Panc1 (cell line): ENCODE data around the gene BBX.

ENCODE experiments used
- POLR2AphosphoS5 ChIP-seq: IDR thresholded peaks from 2 replicates; pipeline ENCODE4 v1.6.1; 2012; ENCODE audit warnings: mild to moderate bottlenecking, low read depth, low read length, moderate library complexity
- SIN3A ChIP-seq: IDR thresholded peaks from 2 replicates; pipeline ENCODE4 v1.6.1; 2012; ENCODE audit warnings: low read depth, mild to moderate bottlenecking, low read length, moderate library complexity, borderline replicate concordance; ENCODE audit not compliant: insufficient read depth
- TCF7L2 ChIP-seq: IDR thresholded peaks from 2 replicates; pipeline ENCODE4 v1.6.1; 2011; ENCODE audit warnings: mild to moderate bottlenecking, low read depth, low read length, inconsistent platforms
- TF ChIP-seq, protein P1 (sequence below): fragments of 450-650 bp; IDR thresholded peaks from 2 replicates; pipeline ENCODE4 v1.5.1; 2017; ENCODE audit warnings: mild to moderate bottlenecking
- TF ChIP-seq, protein P2 (sequence below), 2 experiments: IDR thresholded peaks; 2 replicates each; pipeline ENCODE4 v1.6.1; 2011 to 2012; ENCODE audit warnings: low read depth in 2 of 2, control low read depth in 1 of 2, low read length in 1 of 2, mild to moderate bottlenecking in 1 of 2, moderate library complexity in 1 of 2; ENCODE audit not compliant: insufficient read depth in 1 of 2

DNA sequence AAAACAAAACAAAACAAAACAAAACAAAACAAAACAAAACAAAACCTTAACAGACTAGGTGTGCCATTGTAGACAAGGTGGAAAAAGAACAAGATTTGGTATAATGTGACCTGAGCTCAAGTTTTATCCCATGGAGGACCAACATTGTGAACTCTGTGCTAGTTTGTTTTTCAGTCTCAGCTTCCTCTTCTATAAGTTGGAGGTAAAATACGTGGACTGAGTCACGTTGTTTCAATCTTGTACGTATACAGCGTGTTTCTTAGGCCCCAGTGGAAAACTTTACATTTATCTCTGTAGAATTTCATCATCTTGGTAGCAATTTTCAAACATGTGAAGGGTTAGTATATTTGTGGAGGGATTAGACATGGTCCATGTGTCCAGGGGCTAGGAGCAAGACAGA is 306.4 kb downstream of the BBX start:
- no peak for TF ChIP-seq SIN3A
- TF ChIP-seq, protein P1, sequence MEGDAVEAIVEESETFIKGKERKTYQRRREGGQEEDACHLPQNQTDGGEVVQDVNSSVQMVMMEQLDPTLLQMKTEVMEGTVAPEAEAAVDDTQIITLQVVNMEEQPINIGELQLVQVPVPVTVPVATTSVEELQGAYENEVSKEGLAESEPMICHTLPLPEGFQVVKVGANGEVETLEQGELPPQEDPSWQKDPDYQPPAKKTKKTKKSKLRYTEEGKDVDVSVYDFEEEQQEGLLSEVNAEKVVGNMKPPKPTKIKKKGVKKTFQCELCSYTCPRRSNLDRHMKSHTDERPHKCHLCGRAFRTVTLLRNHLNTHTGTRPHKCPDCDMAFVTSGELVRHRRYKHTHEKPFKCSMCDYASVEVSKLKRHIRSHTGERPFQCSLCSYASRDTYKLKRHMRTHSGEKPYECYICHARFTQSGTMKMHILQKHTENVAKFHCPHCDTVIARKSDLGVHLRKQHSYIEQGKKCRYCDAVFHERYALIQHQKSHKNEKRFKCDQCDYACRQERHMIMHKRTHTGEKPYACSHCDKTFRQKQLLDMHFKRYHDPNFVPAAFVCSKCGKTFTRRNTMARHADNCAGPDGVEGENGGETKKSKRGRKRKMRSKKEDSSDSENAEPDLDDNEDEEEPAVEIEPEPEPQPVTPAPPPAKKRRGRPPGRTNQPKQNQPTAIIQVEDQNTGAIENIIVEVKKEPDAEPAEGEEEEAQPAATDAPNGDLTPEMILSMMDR: no peak
- TF ChIP-seq POLR2AphosphoS5: no peak
- no peak for TF ChIP-seq TCF7L2
- TF ChIP-seq, protein P2, sequence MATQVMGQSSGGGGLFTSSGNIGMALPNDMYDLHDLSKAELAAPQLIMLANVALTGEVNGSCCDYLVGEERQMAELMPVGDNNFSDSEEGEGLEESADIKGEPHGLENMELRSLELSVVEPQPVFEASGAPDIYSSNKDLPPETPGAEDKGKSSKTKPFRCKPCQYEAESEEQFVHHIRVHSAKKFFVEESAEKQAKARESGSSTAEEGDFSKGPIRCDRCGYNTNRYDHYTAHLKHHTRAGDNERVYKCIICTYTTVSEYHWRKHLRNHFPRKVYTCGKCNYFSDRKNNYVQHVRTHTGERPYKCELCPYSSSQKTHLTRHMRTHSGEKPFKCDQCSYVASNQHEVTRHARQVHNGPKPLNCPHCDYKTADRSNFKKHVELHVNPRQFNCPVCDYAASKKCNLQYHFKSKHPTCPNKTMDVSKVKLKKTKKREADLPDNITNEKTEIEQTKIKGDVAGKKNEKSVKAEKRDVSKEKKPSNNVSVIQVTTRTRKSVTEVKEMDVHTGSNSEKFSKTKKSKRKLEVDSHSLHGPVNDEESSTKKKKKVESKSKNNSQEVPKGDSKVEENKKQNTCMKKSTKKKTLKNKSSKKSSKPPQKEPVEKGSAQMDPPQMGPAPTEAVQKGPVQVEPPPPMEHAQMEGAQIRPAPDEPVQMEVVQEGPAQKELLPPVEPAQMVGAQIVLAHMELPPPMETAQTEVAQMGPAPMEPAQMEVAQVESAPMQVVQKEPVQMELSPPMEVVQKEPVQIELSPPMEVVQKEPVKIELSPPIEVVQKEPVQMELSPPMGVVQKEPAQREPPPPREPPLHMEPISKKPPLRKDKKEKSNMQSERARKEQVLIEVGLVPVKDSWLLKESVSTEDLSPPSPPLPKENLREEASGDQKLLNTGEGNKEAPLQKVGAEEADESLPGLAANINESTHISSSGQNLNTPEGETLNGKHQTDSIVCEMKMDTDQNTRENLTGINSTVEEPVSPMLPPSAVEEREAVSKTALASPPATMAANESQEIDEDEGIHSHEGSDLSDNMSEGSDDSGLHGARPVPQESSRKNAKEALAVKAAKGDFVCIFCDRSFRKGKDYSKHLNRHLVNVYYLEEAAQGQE (IDR thresholded peaks at IDR 0.05; ENCODE audit: insufficient read depth in 1 of 2, low read depth in 2 of 2, low read length in 1 of 2): no peak
